ENCODE measurements around the gene CLSTN2. TPM values are rescaled to one million over a fixed set of nuclear protein-coding genes. Genes with fewer than 3 reads are reported as not detected.

CLSTN2 gene
- total RNA-seq, 1 donor from 2014 or later: 9.7 TPM

- DNase-seq (ENCODE audit: low spot score): no peak
Measured at GRCh38 chr3:140233702-140234101, 298.7 kb downstream of the CLSTN2 start.

GRCh38 chr3:140234256-140234655 lies 299.3 kb downstream of the CLSTN2 start:
- DNase-seq (ENCODE audit: low spot score): no peak

- DNase-seq (ENCODE audit: low spot score): no peak
Measured at GRCh38 chr3:140236836-140237501, 302.0 kb downstream of the CLSTN2 start.

GRCh38 chr3:140238646-140239314 lies 303.8 kb downstream of the CLSTN2 start:
- DNase-seq (ENCODE audit: low spot score): no peak

GRCh38 chr3:140242818-140243276 lies 307.9 kb downstream of the CLSTN2 start:
- DNase-seq (ENCODE audit: low spot score): no peak

- DNase-seq (ENCODE audit: low spot score): no peak
Measured at GRCh38 chr3:140243575-140243974, 308.6 kb downstream of the CLSTN2 start.

GRCh38 chr3:140244893-140245292 lies 309.9 kb downstream of the CLSTN2 start:
- no peak for DNase-seq (ENCODE audit: low spot score)

- DNase-seq (ENCODE audit: low spot score): no peak
Measured at GRCh38 chr3:140246578-140246977, 311.6 kb downstream of the CLSTN2 start.

GRCh38 chr3:140247775-140248174 lies 312.8 kb downstream of the CLSTN2 start:
- DNase-seq (ENCODE audit: low spot score): no peak

- DNase-seq (ENCODE audit: low spot score): no peak
Measured at GRCh38 chr3:140249188-140249587, 314.2 kb downstream of the CLSTN2 start.

- DNase-seq (ENCODE audit: low spot score): no peak
Measured at GRCh38 chr3:140250010-140250855, 315.2 kb downstream of the CLSTN2 start.

GRCh38 chr3:140250945-140251344 lies 316.0 kb downstream of the CLSTN2 start:
- DNase-seq (ENCODE audit: low spot score): no peak

GRCh38 chr3:140251678-140252077 lies 316.7 kb downstream of the CLSTN2 start:
- no peak for DNase-seq (ENCODE audit: low spot score)

- no peak for DNase-seq (ENCODE audit: low spot score)
Measured at GRCh38 chr3:140252812-140253656, 318.0 kb downstream of the CLSTN2 start.

GRCh38 chr3:140258222-140258724 lies 323.3 kb downstream of the CLSTN2 start:
- DNase-seq (ENCODE audit: low spot score): no peak

GRCh38 chr3:140265302-140265701 lies 330.3 kb downstream of the CLSTN2 start:
- DNase-seq (ENCODE audit: low spot score): no peak

- no peak for DNase-seq (ENCODE audit: low spot score)
Measured at GRCh38 chr3:140268103-140268502, 333.1 kb downstream of the CLSTN2 start.

- DNase-seq (ENCODE audit: low spot score): no peak
Measured at GRCh38 chr3:140268610-140269009, 333.6 kb downstream of the CLSTN2 start.

GRCh38 chr3:140270329-140270728 lies 335.3 kb downstream of the CLSTN2 start:
- no peak for DNase-seq (ENCODE audit: low spot score)

- DNase-seq (ENCODE audit: low spot score): no peak
Measured at GRCh38 chr3:140273542-140274195, 338.7 kb downstream of the CLSTN2 start.

- DNase-seq (ENCODE audit: low spot score): no peak
Measured at GRCh38 chr3:140274429-140274828, 339.4 kb downstream of the CLSTN2 start.
